ENCODE data around the gene SLN. TPM values are rescaled to one million over a fixed set of nuclear protein-coding genes. Genes with fewer than 3 reads are reported as not detected.

Gene SLN
- total and polyA plus RNA-seq, 10 of the 15 experiments (the other 5 are each of a cell fraction or from before 2014, with no cell fraction given): 0.39 TPM; not detected in 9

GRCh38 chr11:107721207-107721606 is 9.4 kb upstream of the SLN start:
- Histone ChIP-seq H3K4me1 (ENCODE audit: control insufficient read depth, insufficient read depth, low read length) (no peaks in the 10 kb centered on the region), H3K4me2 (ENCODE audit: control insufficient read depth, insufficient read depth) (no peak overlapping the region), H3K4me3 (no peak overlapping the region), H2AFZ (ENCODE audit: control insufficient read depth, low read depth, low read length) (no peak overlapping the region), H3K9me3 (replicated peaks; ENCODE audit: control insufficient read depth, insufficient read depth, low read length) (no peaks in the 10 kb centered on the region), H3K79me2 (ENCODE audit: control insufficient read depth, insufficient read depth, low read length) (no peaks in the 10 kb centered on the region), H4K20me1 (ENCODE audit: control insufficient read depth, insufficient read depth) (no peaks in the 10 kb centered on the region), H3K27me3 (replicated peaks in 1 of 2; ENCODE audit: control insufficient read depth in 2 of 2, insufficient read depth in 2 of 2, low read length in 1 of 2) (no peaks in the 10 kb centered on the region; a peak in 3 of 4 replicates), H3K27ac (ENCODE audit: control insufficient read depth, insufficient read depth) (no peak overlapping the region), H3K9ac (ENCODE audit: control insufficient read depth, insufficient read depth, low read length) (no peak overlapping the region), H3K36me3 (ENCODE audit: control insufficient read depth in 2 of 2, insufficient read depth in 2 of 2, low read length in 1 of 2) (no peaks in the 10 kb centered on the region)
- TF ChIP-seq ZNF622 (IDR thresholded peaks at IDR 0.05) (no peak), POU2F2 (IDR thresholded peaks at IDR 0.05; ENCODE audit: borderline replicate concordance, low read depth, low read length) (no peak), CBX5 (IDR thresholded peaks at IDR 0.05; ENCODE audit: low read depth) (no peak), PAX8 (IDR thresholded peaks at IDR 0.05) (no peak), BRCA1 (IDR thresholded peaks at IDR 0.05; ENCODE audit: low read depth, low read length) (no peak), SMARCA5 (IDR thresholded peaks at IDR 0.05) (no peak), BCLAF1 (IDR thresholded peaks at IDR 0.05) (no peak), CBX3 (IDR thresholded peaks at IDR 0.05; ENCODE audit: borderline replicate concordance, low read depth) (no peak), TBL1XR1 (IDR thresholded peaks at IDR 0.05; ENCODE audit: low read depth, low read length) (no peak), JUNB (IDR thresholded peaks at IDR 0.05) (no peak), IKZF2 (IDR thresholded peaks at IDR 0.05) (no peak), IRF4 (IDR thresholded peaks at IDR 0.05; ENCODE audit: low read depth, low read length) (no peak), USF2 (IDR thresholded peaks at IDR 0.05; ENCODE audit: borderline replicate concordance, low read depth, low read length) (no peak), SREBF1 (IDR thresholded peaks at IDR 0.05; ENCODE audit: low read length) (no peak)
- TF ChIP-seq, protein P1, sequence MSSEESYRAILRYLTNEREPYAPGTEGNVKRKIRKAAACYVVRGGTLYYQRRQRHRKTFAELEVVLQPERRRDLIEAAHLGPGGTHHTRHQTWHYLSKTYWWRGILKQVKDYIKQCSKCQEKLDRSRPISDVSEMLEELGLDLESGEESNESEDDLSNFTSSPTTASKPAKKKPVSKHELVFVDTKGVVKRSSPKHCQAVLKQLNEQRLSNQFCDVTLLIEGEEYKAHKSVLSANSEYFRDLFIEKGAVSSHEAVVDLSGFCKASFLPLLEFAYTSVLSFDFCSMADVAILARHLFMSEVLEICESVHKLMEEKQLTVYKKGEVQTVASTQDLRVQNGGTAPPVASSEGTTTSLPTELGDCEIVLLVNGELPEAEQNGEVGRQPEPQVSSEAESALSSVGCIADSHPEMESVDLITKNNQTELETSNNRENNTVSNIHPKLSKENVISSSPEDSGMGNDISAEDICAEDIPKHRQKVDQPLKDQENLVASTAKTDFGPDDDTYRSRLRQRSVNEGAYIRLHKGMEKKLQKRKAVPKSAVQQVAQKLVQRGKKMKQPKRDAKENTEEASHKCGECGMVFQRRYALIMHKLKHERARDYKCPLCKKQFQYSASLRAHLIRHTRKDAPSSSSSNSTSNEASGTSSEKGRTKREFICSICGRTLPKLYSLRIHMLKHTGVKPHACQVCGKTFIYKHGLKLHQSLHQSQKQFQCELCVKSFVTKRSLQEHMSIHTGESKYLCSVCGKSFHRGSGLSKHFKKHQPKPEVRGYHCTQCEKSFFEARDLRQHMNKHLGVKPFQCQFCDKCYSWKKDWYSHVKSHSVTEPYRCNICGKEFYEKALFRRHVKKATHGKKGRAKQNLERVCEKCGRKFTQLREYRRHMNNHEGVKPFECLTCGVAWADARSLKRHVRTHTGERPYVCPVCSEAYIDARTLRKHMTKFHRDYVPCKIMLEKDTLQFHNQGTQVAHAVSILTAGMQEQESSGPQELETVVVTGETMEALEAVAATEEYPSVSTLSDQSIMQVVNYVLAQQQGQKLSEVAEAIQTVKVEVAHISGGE (CRISPR knock-in tag; IDR thresholded peaks at IDR 0.05): no peak
- no TSS peak for BruUV-seq (replicated peaks)
- ChIA-PET SMC1A (ENCODE audit: uncharacterized antibody, unreplicated experiment) (no interaction called here), RAD21 (ENCODE audit: unreplicated experiment) (no interaction called here), POLR2A (no interaction called here), CTCF (interaction anchor here (1.5 kb wide), 1 partner anchor 20 kb away, joined by 4 read pairs; no protein-coding TSS in a partner anchor)
- 10% methylated on average over 2 of the region's 2 CpGs for WGBS (ENCODE audit: insufficient coverage, insufficient replicate concordance, low lambda C conversion rate, missing lambda C conversion rate)
- intact Hi-C loops (cut with micrococcal nuclease; ENCODE audit: unreplicated experiment) (no loop called here), in situ Hi-C loops (cut with MboI) (no loop called here)
- DNase-seq (ENCODE audit: low read depth, low spot score): no peak
- no peak for FAIRE-seq
- ATAC-seq: no peak

Measured in GM12878 (cell line).